Brain microvascular endothelial cell (primary cell): ENCODE results near the gene REG1B.

Source experiments
- DNase-seq: peaks from one replicate; pipeline ENCODE4 v3.0.0-alpha.2; 2020
- H3K27ac ChIP-seq: fragments of 250-450 bp; sonication (Bioruptor Pico); 2 replicates; pipeline ENCODE4 v1.5.1; 2020; ENCODE audit warnings: mild to moderate bottlenecking, moderate library complexity
- H3K27me3 ChIP-seq: fragments of 250-450 bp; sonication (Bioruptor Pico); replicated peaks from 2 replicates; pipeline ENCODE4 v1.5.1; 2020; ENCODE audit warnings: mild to moderate bottlenecking
- H3K36me3 ChIP-seq: fragments of 250-450 bp; sonication (Bioruptor Pico); replicated peaks from 2 replicates; pipeline ENCODE4 v1.5.1; 2020; ENCODE audit warnings: mild to moderate bottlenecking
- H3K4me3 ChIP-seq: 2 replicates; pipeline ENCODE4 v1.5.1; 2011; ENCODE audit warnings: low read depth, mild to moderate bottlenecking, control low read depth, low read length, moderate library complexity
- in situ Hi-C: cut with HindIII; loops from 2 replicates; pipeline ENCODE4 v1.10.0; 2017; ENCODE audit warnings: low sequenced_read_pairs, low pct_ligation_motif_present
- TF ChIP-seq, protein P1 (sequence below): IDR thresholded peaks from 2 replicates; pipeline ENCODE4 v1.5.1; 2011; ENCODE audit warnings: low read depth, mild to moderate bottlenecking, moderate library complexity, low read length, control low read depth, inconsistent platforms; ENCODE audit errors: missing control alignments

Gene REG1B

GRCh38 chr2:79039944-79040343 lies 47.8 kb downstream of the REG1B start:
- TF ChIP-seq, protein P1, sequence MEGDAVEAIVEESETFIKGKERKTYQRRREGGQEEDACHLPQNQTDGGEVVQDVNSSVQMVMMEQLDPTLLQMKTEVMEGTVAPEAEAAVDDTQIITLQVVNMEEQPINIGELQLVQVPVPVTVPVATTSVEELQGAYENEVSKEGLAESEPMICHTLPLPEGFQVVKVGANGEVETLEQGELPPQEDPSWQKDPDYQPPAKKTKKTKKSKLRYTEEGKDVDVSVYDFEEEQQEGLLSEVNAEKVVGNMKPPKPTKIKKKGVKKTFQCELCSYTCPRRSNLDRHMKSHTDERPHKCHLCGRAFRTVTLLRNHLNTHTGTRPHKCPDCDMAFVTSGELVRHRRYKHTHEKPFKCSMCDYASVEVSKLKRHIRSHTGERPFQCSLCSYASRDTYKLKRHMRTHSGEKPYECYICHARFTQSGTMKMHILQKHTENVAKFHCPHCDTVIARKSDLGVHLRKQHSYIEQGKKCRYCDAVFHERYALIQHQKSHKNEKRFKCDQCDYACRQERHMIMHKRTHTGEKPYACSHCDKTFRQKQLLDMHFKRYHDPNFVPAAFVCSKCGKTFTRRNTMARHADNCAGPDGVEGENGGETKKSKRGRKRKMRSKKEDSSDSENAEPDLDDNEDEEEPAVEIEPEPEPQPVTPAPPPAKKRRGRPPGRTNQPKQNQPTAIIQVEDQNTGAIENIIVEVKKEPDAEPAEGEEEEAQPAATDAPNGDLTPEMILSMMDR = no peak
- no peaks in the 10 kb centered on the region for H3K27me3 ChIP-seq
- no peaks in the 10 kb centered on the region for H3K36me3 ChIP-seq
- in situ Hi-C loops = no loop called here
- no peak overlapping the region for H3K27ac ChIP-seq
- no peak overlapping the region for H3K4me3 ChIP-seq
- no peak for DNase-seq
